GM23248 (cell line): ENCODE measurements around the gene GAK. TPM values are rescaled to one million over a fixed set of nuclear protein-coding genes. Genes with fewer than 3 reads are reported as not detected.

ENCODE experiments used
- DNase-seq: peaks from one replicate; pipeline ENCODE4 v3.0.0-alpha.2; 2015
- H2AFZ ChIP-seq: fragments of 200-600 bp; sonication (generic); 2 replicates; pipeline ENCODE4 v1.6.1; 2016; ENCODE audit warnings: antibody characterized with exemption
- H3F3A ChIP-seq: fragments of 200-600 bp; sonication (generic); 2 replicates; pipeline ENCODE4 v1.6.1; 2016; ENCODE audit warnings: mild to moderate bottlenecking, antibody characterized with exemption, mixed run types; ENCODE audit not compliant: insufficient read depth
- H3K27ac ChIP-seq: fragments of 200-600 bp; sonication (generic); 2 replicates; pipeline ENCODE4 v1.5.1; 2016; ENCODE audit warnings: mild to moderate bottlenecking
- H3K27me3 ChIP-seq: fragments of 200-600 bp; sonication (generic); replicated peaks from 2 replicates; pipeline ENCODE4 v1.6.1; 2016; ENCODE audit warnings: mild to moderate bottlenecking; ENCODE audit not compliant: insufficient read depth
- H3K36me3 ChIP-seq: fragments of 200-600 bp; sonication (generic); 2 replicates; pipeline ENCODE4 v1.6.1; 2016; ENCODE audit warnings: low read depth, mild to moderate bottlenecking
- H3K4me1 ChIP-seq: fragments of 200-600 bp; sonication (generic); 2 replicates; pipeline ENCODE4 v1.6.1; 2016; ENCODE audit warnings: mild to moderate bottlenecking; ENCODE audit not compliant: insufficient read depth
- H3K4me2 ChIP-seq: fragments of 200-600 bp; sonication (generic); one replicate; pipeline ENCODE4 v1.6.1; 2016; ENCODE audit warnings: mild to moderate bottlenecking; ENCODE audit not compliant: unreplicated experiment
- H3K4me3 ChIP-seq: fragments of 200-600 bp; sonication (generic); 2 replicates; pipeline ENCODE4 v1.5.1; 2016; ENCODE audit warnings: mild to moderate bottlenecking
- H3K79me2 ChIP-seq: fragments of 200-600 bp; sonication (generic); 2 replicates; pipeline ENCODE4 v1.6.1; 2016; ENCODE audit warnings: mild to moderate bottlenecking; ENCODE audit not compliant: insufficient read depth
- H3K9ac ChIP-seq: fragments of 200-600 bp; sonication (generic); 2 replicates; pipeline ENCODE4 v1.6.1; 2016; ENCODE audit warnings: mild to moderate bottlenecking
- H3K9me2 ChIP-seq: fragments of 200-600 bp; sonication (generic); 2 replicates; pipeline ENCODE4 v1.6.1; 2016; ENCODE audit warnings: mixed run types, mild to moderate bottlenecking, moderate library complexity; ENCODE audit not compliant: insufficient read depth
- H3K9me3 ChIP-seq: fragments of 200-600 bp; sonication (generic); one replicate; pipeline ENCODE4 v1.6.1; 2017; ENCODE audit warnings: low read depth
- H4K20me1 ChIP-seq: fragments of 200-600 bp; sonication (generic); 2 replicates; pipeline ENCODE4 v1.6.0; 2016; ENCODE audit not compliant: insufficient read depth
- EZH2 ChIP-seq: fragments of 200-600 bp; sonication (generic); IDR thresholded peaks from 2 replicates; pipeline ENCODE4 v1.6.1; 2018; ENCODE audit warnings: antibody characterized with exemption, mild to moderate bottlenecking; ENCODE audit not compliant: insufficient read depth, poor library complexity, severe bottlenecking
- EZH2phosphoT487 ChIP-seq: fragments of 200-600 bp; sonication (generic); IDR thresholded peaks from 2 replicates; pipeline ENCODE4 v1.6.1; 2018; ENCODE audit warnings: antibody characterized with exemption, moderate library complexity, mild to moderate bottlenecking, low read depth; ENCODE audit not compliant: insufficient read depth
- WGBS, 2 experiments: methylation state at CpG; one replicate each; pipeline ENCODE4 v1.1.6; 2015 to 2017; ENCODE audit warnings: low lambda C conversion rate in 2 of 2, low coverage in 1 of 2; ENCODE audit errors: missing lambda C conversion rate in 2 of 2; 5-methylcytosine and 5-hydroxymethylcytosine counted together
- in situ Hi-C: fragments of 300-500 bp; cut with MboI; formaldehyde crosslinking; loops from 2 replicates; pipeline ENCODE4 v1.15.0; 2020
- polyA plus RNA-seq: library from polyadenylated mRNA; unstranded; fragments of >200 nt; fragmentation: Nextera tagmentation; extraction: Ambion mirVana; gene quantifications from 2 replicates; pipeline ENCODE4 v1.2.1, GENCODE V29; 2016
- total RNA-seq: library from RNA; depleted of rRNA; stranded (reverse); fragments of >200 nt; shearing (Covaris generic); gene quantifications from 2 replicates; pipeline ENCODE4 v1.2.3, GENCODE V29; 2014

GAK gene
- total and polyA plus RNA-seq, 2 experiments from 2014 or later: 41.1 to 86.7 TPM

- H3K4me2 ChIP-seq: no peak overlapping the region
- no peak overlapping the region for H3K9ac ChIP-seq
- no peaks in the 10 kb centered on the region for H3K79me2 ChIP-seq
- H3K9me3 ChIP-seq: no peaks in the 10 kb centered on the region
- H3K4me1 ChIP-seq: peaks cover under 1% of the 10 kb centered on the region
- H4K20me1 ChIP-seq: no peaks in the 10 kb centered on the region
- no peak overlapping the region for H2AFZ ChIP-seq
- TF ChIP-seq EZH2 (no peak), EZH2phosphoT487 (no peak)
- H3K36me3 ChIP-seq: no peaks in the 10 kb centered on the region
- WGBS, 2 experiments: 93 to 99% methylated on average over 4 of the region's 4 CpGs
- H3K27ac ChIP-seq: no peak overlapping the region
- no peak for DNase-seq
- in situ Hi-C loops: no loop called here
- no peaks in the 10 kb centered on the region for H3F3A ChIP-seq
- H3K4me3 ChIP-seq: no peak overlapping the region
- no peaks in the 10 kb centered on the region for H3K9me2 ChIP-seq
- no peaks in the 10 kb centered on the region for H3K27me3 ChIP-seq
These were observed 92.3 kb downstream of the GAK start for GRCh38 chr4:839675-840443.

- Histone ChIP-seq H3K9me3 (no peaks in the 10 kb centered on the region), H3K27ac (no peak overlapping the region), H3K4me1 (no peaks in the 10 kb centered on the region), H3K4me3 (no peak overlapping the region), H3K4me2 (no peak overlapping the region), H3K36me3 (no peaks in the 10 kb centered on the region), H4K20me1 (no peaks in the 10 kb centered on the region), H3K9me2 (no peaks in the 10 kb centered on the region), H3K27me3 (no peaks in the 10 kb centered on the region), H3F3A (no peaks in the 10 kb centered on the region), H3K9ac (no peak overlapping the region), H3K79me2 (no peaks in the 10 kb centered on the region), H2AFZ (no peak overlapping the region)
- in situ Hi-C loops: no loop called here
- DNase-seq: no peak
- 86 to 94% methylated on average over 1 of the region's 1 CpG for WGBS, 2 experiments
- TF ChIP-seq EZH2phosphoT487 (no peak), EZH2 (no peak)
These were observed 94.3 kb downstream of the GAK start for GRCh38 chr4:837772-838171.

- no peak overlapping the region for H3K27ac ChIP-seq
- no peak for DNase-seq
- WGBS, 2 experiments: 90 to 91% methylated on average over 17 to 21 of the region's 22 CpGs
- H3K9me2 ChIP-seq: no peaks in the 10 kb centered on the region
- TF ChIP-seq EZH2 (no peak), EZH2phosphoT487 (no peak)
- H3K79me2 ChIP-seq: no peaks in the 10 kb centered on the region
- no peak overlapping the region for H3K4me3 ChIP-seq
- no peak overlapping the region for H3K4me2 ChIP-seq
- in situ Hi-C loops: no loop called here
- H2AFZ ChIP-seq: no peak overlapping the region
- H3K27me3 ChIP-seq: no peaks in the 10 kb centered on the region
- H3K9me3 ChIP-seq: no peaks in the 10 kb centered on the region
- H3K9ac ChIP-seq: no peak overlapping the region
- no peaks in the 10 kb centered on the region for H3F3A ChIP-seq
- no peaks in the 10 kb centered on the region for H3K36me3 ChIP-seq
- no peaks in the 10 kb centered on the region for H4K20me1 ChIP-seq
- H3K4me1 ChIP-seq: no peaks in the 10 kb centered on the region
These were observed 95.3 kb downstream of the GAK start for GRCh38 chr4:836750-837301.

- WGBS, 2 experiments: 91 to 94% methylated on average over 29 to 32 of the region's 32 CpGs
- Histone ChIP-seq H3K9me3 (no peaks in the 10 kb centered on the region), H4K20me1 (no peaks in the 10 kb centered on the region), H3K27ac (no peak overlapping the region), H3K4me1 (no peaks in the 10 kb centered on the region), H3K79me2 (no peaks in the 10 kb centered on the region), H3K36me3 (no peaks in the 10 kb centered on the region), H3K4me3 (no peak overlapping the region), H3K9ac (no peak overlapping the region), H3K27me3 (no peaks in the 10 kb centered on the region), H3K9me2 (no peaks in the 10 kb centered on the region), H3K4me2 (no peak overlapping the region), H2AFZ (no peak overlapping the region), H3F3A (no peaks in the 10 kb centered on the region)
- in situ Hi-C loops: no loop called here
- no peak for DNase-seq
- no peak for TF ChIP-seq EZH2phosphoT487
- TF ChIP-seq EZH2: no peak
These were observed 96.1 kb downstream of the GAK start for GRCh38 chr4:836003-836511.
